DMS53 (cell line): Measurements from ENCODE around the gene LIX1L.

ENCODE experiments used
- DNase-seq: peaks from one replicate; lab custom pipeline; 2025; lab: John Stamatoyannopoulos, UW

Gene LIX1L

GRCh38 chr1:145893306-145894055 is 64.3 kb downstream of the LIX1L start:
- DNase-seq: no peak

DNA sequence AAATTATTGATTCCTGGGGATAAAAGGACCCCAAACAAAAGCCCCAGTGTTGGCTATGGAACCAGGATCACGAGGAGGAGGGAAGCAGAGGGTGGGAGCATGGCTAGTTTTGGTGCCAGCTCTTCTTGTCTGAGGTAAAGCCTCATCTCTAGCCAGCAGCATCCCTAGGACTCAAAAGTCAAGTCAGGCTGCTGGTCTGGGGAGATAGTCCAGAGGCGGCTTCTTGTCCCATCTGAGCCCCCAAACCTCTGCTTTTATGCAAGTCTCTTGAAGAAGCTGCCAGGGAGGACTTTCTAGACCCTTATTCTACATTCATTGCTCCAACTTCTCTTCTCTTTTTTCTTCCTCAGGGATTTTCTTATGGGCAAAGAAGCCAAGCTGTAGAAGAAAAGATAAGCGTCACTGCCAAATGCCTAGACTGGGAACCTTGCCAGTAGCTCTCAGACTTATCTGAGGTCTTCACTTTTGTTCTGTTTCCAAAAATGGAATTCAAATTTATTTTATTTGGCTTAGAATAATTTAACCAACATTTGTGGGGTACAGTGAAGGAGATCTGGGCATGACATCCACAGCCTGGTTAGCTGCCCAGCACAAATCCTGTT is 65.2 kb downstream of the LIX1L start:
- no peak for DNase-seq

GRCh38 chr1:145891587-145892485 is 66.0 kb downstream of the LIX1L start:
- DNase-seq: peak; percentile 98

GRCh38 chr1:145891143-145891542 is 66.7 kb downstream of the LIX1L start:
- DNase-seq: peak; percentile 58

DNA sequence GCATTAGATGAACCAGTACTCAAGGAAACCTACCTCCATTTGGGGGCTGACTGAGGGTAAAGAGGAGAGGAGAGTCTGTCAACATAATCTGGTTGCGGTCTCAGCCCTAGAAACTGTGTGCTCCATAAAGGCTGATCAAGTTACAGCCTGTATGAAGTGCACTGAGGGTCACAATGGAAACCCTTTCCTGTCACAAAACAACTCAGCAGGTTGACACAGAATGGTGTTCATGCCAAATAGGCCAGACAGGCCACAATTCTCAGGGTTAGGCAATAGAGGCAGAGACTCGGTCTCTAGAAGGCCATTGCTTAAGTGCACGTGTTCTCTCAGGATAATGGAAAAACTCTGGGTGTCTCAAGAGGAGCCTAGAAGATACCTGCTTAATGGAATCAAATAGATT is 68.1 kb downstream of the LIX1L start:
- no peak for DNase-seq

GRCh38 chr1:145887631-145888030 is 70.2 kb downstream of the LIX1L start:
- DNase-seq: peak; percentile 36

DNA sequence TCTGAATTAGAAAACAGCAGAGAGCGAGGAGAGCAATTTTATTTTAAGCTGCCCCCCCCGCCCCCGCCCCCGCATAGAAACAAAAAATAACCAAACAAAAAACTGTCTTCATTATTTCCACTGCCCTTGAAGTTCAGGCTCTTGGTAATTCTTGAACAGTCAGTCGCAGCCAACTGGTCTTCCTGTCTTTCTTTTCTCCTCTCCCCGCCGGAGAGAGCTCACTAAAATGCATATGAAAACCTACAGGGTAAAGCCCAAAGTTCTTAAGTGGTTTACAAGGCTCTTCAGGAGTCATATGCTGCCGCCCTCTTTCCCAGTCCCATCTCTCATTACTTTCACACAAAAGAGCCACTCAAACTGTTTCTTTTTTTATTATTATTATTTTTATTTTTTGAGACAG is 71.0 kb downstream of the LIX1L start:
- DNase-seq: no peak

DNA sequence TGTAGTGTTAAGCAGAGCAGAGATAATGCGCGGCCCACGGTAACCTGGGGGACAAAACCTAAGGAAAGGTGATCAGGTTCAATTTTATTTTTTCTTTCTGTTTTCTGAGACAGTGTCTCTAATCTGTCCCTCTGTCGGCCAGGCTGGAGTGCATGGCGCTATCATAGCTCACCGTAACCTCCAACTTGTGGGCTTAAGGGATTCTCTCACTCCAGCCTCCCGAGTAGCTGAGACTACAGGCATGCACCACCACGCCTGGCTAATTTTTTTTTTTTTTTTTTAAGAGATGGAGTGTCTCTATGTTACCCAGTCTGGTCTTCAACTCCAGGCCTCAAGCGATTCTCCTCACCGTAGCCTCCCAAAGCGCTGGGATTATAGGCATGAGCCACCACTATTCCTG is 71.4 kb downstream of the LIX1L start:
- peak; percentile 33 for DNase-seq

- DNase-seq: peak; percentile 85
Measured at GRCh38 chr1:145885738-145886287, 72.0 kb downstream of the LIX1L start, which contains the start of gene ANKRD35. Gene ANKRD35, minus strand, starts transcription at chr1:145885866. Its CDS starts 108 bp downstream, at chr1:145885758.

GRCh38 chr1:145884675-145885074 is 73.1 kb downstream of the LIX1L start:
- DNase-seq: no peak
